Mesenchymal stem cell (in vitro differentiated cells and primary cell): ENCODE data around the gene CORO1C.

Experiments
- DNase-seq: peaks from one replicate; pipeline ENCODE4 v3.0.0-alpha.2; 2013
- H2AFZ ChIP-seq: one replicate; pipeline ENCODE4 v1.6.1; 2013; ENCODE audit warnings: low read depth, mild to moderate bottlenecking, control low read depth, inconsistent platforms, low read length, moderate library complexity
- H2AK5ac ChIP-seq: 2 replicates; pipeline ENCODE4 v1.6.1; 2013; ENCODE audit warnings: low read length, moderate library complexity, mild to moderate bottlenecking, inconsistent platforms; ENCODE audit not compliant: severe bottlenecking
- H2BK120ac ChIP-seq: one replicate; pipeline ENCODE4 v1.6.1; 2013; ENCODE audit warnings: low read depth, mild to moderate bottlenecking, inconsistent platforms, low read length, moderate library complexity
- H2BK12ac ChIP-seq, 2 experiments: one replicate each; pipeline ENCODE4 v1.6.1; 2013; ENCODE audit warnings: inconsistent platforms in 2 of 2, low read length in 2 of 2, mild to moderate bottlenecking in 2 of 2, moderate library complexity in 2 of 2, control low read depth in 1 of 2
- H2BK15ac ChIP-seq: one replicate; pipeline ENCODE4 v1.6.1; 2013; ENCODE audit warnings: mild to moderate bottlenecking, low read depth, inconsistent platforms; ENCODE audit not compliant: poor library complexity, severe bottlenecking
- H2BK5ac ChIP-seq: 2 replicates; pipeline ENCODE4 v1.6.1; 2013; ENCODE audit warnings: low read depth, mild to moderate bottlenecking, low read length, control low read depth, inconsistent platforms; ENCODE audit not compliant: poor library complexity, severe bottlenecking
- H3K14ac ChIP-seq, 2 experiments: one replicate each; pipeline ENCODE4 v1.6.1; 2013; ENCODE audit warnings: inconsistent platforms in 2 of 2, low read length in 2 of 2, control low read depth in 1 of 2, mild to moderate bottlenecking in 1 of 2, moderate library complexity in 1 of 2
- H3K18ac ChIP-seq, 2 experiments: one replicate each; pipeline ENCODE4 v1.6.1; 2013; ENCODE audit warnings: inconsistent platforms in 2 of 2, low read length in 2 of 2, control low read depth in 1 of 2, low read depth in 1 of 2, mild to moderate bottlenecking in 1 of 2
- H3K23ac ChIP-seq, 2 experiments: one replicate each; pipeline ENCODE4 v1.6.1; 2013; ENCODE audit warnings: inconsistent platforms in 2 of 2, low read length in 2 of 2, mild to moderate bottlenecking in 2 of 2, moderate library complexity in 2 of 2, control low read depth in 1 of 2
- H3K27ac ChIP-seq: 2 replicates; pipeline ENCODE4 v1.5.1; 2013; ENCODE audit warnings: mild to moderate bottlenecking, moderate library complexity, low read length, control low read depth, inconsistent platforms; ENCODE audit not compliant: poor library complexity, severe bottlenecking
- H3K27me3 ChIP-seq, 2 experiments: 2 replicates each; pipeline versions ENCODE4 v1.6.1 to v1.7.0; 2013; ENCODE audit warnings: low read length in 2 of 2, mild to moderate bottlenecking in 2 of 2, moderate library complexity in 2 of 2, control low read depth in 1 of 2, inconsistent platforms in 1 of 2; ENCODE audit not compliant: control insufficient read depth in 1 of 2, insufficient read depth in 1 of 2
- H3K36me3 ChIP-seq, 2 experiments: 2 replicates each; pipeline versions ENCODE4 v1.6.1 to v1.7.0; 2013; ENCODE audit warnings: low read length in 2 of 2, control low read depth in 1 of 2, inconsistent platforms in 1 of 2, low read depth in 1 of 2, mild to moderate bottlenecking in 1 of 2; ENCODE audit not compliant: insufficient read depth in 2 of 2, control insufficient read depth in 1 of 2
- H3K4ac ChIP-seq, 2 experiments: one replicate each; pipeline ENCODE4 v1.6.1; 2013; ENCODE audit warnings: inconsistent platforms in 2 of 2, low read length in 2 of 2, mild to moderate bottlenecking in 2 of 2, moderate library complexity in 2 of 2, control low read depth in 1 of 2, low read depth in 1 of 2
- H3K4me1 ChIP-seq: 2 replicates; pipeline ENCODE4 v1.6.1; 2013; ENCODE audit warnings: low read depth, low read length, control low read depth; ENCODE audit not compliant: control insufficient read depth, insufficient read depth
- H3K4me2 ChIP-seq: 2 replicates; pipeline ENCODE4 v1.6.1; 2013; ENCODE audit warnings: low read length, mild to moderate bottlenecking, inconsistent platforms; ENCODE audit not compliant: poor library complexity, severe bottlenecking
- H3K4me3 ChIP-seq, 2 experiments: 2 replicates each; pipeline versions ENCODE4 v1.5.1 to v1.7.0; 2013; ENCODE audit warnings: low read length in 2 of 2, mild to moderate bottlenecking in 2 of 2, control low read depth in 1 of 2, low read depth in 1 of 2; ENCODE audit not compliant: insufficient read depth in 1 of 2
- H3K79me1 ChIP-seq: replicated peaks from 2 replicates; pipeline ENCODE4 v1.6.1; 2013; ENCODE audit warnings: mild to moderate bottlenecking, control low read depth, low read length, inconsistent platforms; ENCODE audit not compliant: poor library complexity, severe bottlenecking
- H3K9ac ChIP-seq: 2 replicates; pipeline ENCODE4 v1.7.0; 2013; ENCODE audit warnings: mild to moderate bottlenecking, low read length, moderate library complexity
- H3K9me3 ChIP-seq: 2 replicates; pipeline ENCODE4 v1.7.0; 2013; ENCODE audit warnings: mild to moderate bottlenecking, low read length; ENCODE audit not compliant: control insufficient read depth
- H4K8ac ChIP-seq: one replicate; pipeline ENCODE4 v1.6.1; 2013; ENCODE audit warnings: inconsistent platforms, mild to moderate bottlenecking, low read length, moderate library complexity
- H4K91ac ChIP-seq: one replicate; pipeline ENCODE4 v1.6.1; 2013; ENCODE audit warnings: mild to moderate bottlenecking, low read length, inconsistent platforms
- whole genome bisulfite sequencing: methylation state at CpG from one replicate; pipeline ENCODE4 v1.1.7; 2013; ENCODE audit warnings: mixed read lengths; 5-methylcytosine and 5-hydroxymethylcytosine counted together

The CORO1C gene

DNA sequence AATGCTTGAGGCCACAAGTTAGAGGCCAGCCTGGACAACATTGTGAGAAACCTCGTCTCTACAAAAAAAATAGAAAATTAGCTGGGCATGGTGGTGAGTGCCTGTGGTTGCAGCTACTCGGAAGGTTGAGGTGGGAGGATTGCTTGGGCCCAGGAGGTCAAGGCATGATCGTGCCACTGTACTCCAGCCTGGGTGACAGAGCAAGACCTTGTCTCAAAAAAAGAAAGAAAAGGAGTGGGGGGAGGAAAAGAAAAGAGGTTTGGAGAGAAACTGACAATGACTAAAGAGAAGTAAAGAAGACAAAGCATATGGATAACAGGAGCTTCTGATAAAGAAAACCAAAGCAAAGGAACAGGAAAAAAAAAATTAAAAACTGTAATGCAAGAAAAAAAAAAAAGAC is 60.2 kb downstream of the CORO1C start:
- Histone ChIP-seq H3K36me3 (peaks cover 13 to 37% of the 10 kb centered on the region in 2 experiments), H2BK15ac (no peak overlapping the region), H4K91ac (no peak overlapping the region), H3K18ac (no peak overlapping the region), H3K27me3 (no peaks in the 10 kb centered on the region), H3K9ac (no peak overlapping the region), H3K4ac (no peak overlapping the region), H3K9me3 (no peaks in the 10 kb centered on the region), H3K23ac (no peak overlapping the region), H4K8ac (no peak overlapping the region), H3K4me3 (no peak overlapping the region), H2BK12ac (no peak overlapping the region), H2AFZ (no peak overlapping the region), H3K4me2 (no peak overlapping the region), H3K4me1 (peaks cover 14% of the 10 kb centered on the region), H3K79me1 (peaks cover 2% of the 10 kb centered on the region), H2AK5ac (peak overlapping the region; percentile 59), H3K14ac (peak overlapping the region in 1 of 2 experiments; percentile 8), H2BK5ac (no peak overlapping the region), H2BK120ac (no peak overlapping the region), H3K27ac (peak overlapping the region; percentile 5)
- DNase-seq: no peak
- WGBS: 89% methylated on average over 3 of the region's 3 CpGs

DNA sequence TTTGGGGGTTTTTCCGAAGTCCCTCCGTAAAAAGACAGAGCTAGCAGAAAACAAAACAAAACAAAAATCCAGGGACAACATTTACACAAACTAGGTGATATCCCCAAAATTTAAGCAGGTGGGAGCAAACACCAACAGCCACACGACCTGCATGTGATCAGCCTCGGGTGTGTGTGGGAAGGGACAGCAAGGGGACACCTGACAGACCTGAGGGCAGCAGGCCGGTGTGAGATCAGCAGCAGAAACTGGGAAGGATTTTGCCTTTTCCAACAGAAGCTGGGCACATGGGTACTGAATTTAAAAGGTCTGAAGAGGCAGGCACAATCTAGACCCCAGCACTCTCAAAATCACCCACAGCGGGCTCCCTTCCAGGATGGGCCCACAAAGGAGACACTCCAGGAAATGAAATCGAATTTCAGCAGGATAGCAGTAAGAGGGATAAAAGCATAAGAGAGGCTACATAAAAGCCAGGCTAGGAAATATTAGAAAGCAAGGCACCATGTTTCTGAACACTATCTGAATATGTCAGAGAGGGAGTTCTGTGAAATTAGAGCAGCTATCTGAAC is 61.2 kb downstream of the CORO1C start:
- Histone ChIP-seq H4K91ac (no peak overlapping the region), H3K4ac (peak overlapping the region in 1 of 2 experiments; percentile 43), H4K8ac (peak overlapping the region; percentile 2), H2AK5ac (peak overlapping the region; percentile 88), H3K14ac (no peak overlapping the region), H2BK5ac (no peak overlapping the region), H3K18ac (no peak overlapping the region), H3K4me3 (no peak overlapping the region), H3K9ac (peak overlapping the region; percentile 32), H3K23ac (no peak overlapping the region), H2AFZ (no peak overlapping the region), H3K27me3 (no peaks in the 10 kb centered on the region), H3K4me2 (peak overlapping the region; percentile 28), H3K4me1 (peaks cover 16% of the 10 kb centered on the region), H2BK12ac (no peak overlapping the region), H3K36me3 (peaks cover 13 to 29% of the 10 kb centered on the region in 2 experiments), H2BK15ac (no peak overlapping the region), H3K27ac (no peak overlapping the region), H3K9me3 (no peaks in the 10 kb centered on the region), H2BK120ac (peak overlapping the region; percentile 55), H3K79me1 (peaks cover 2% of the 10 kb centered on the region)
- DNase-seq: no peak
- WGBS: 88% methylated on average over 6 of the region's 7 CpGs

DNA sequence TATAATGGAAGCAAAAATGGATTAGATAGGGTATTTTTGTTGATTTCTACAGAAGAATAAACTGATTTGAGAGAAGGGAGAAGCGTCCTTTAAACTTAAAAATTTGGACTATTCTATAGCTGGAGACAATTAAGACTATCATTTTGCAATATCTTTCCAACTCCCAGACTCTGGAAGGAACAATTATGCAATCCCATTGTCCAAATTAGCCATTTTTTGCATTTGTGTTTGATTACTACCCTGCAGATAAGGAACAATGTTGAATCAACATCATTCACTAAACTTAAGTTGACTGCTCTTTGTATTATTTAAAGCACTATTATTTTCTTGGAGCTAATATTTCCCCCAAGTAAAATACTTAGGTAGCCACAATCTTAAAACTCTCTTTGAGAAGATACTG is 62.8 kb downstream of the CORO1C start:
- H3K79me1 ChIP-seq: peaks cover 2% of the 10 kb centered on the region
- no peak overlapping the region for H2BK120ac ChIP-seq
- H3K23ac ChIP-seq: no peak overlapping the region
- H2AK5ac ChIP-seq: no peak overlapping the region
- no peak overlapping the region for H2BK15ac ChIP-seq
- H3K18ac ChIP-seq: no peak overlapping the region
- peaks cover 17% of the 10 kb centered on the region for H3K4me1 ChIP-seq
- no peak overlapping the region for H3K4me3 ChIP-seq
- peak overlapping the region; percentile 70 for H3K9ac ChIP-seq
- no peaks in the 10 kb centered on the region for H3K9me3 ChIP-seq
- no peak for DNase-seq
- peaks cover 10 to 18% of the 10 kb centered on the region in 2 experiments for H3K36me3 ChIP-seq
- no peak overlapping the region for H2AFZ ChIP-seq
- no peak overlapping the region for H4K8ac ChIP-seq
- no peak overlapping the region for H2BK12ac ChIP-seq
- H2BK5ac ChIP-seq: no peak overlapping the region
- no peak overlapping the region for H3K14ac ChIP-seq
- no peak overlapping the region for H3K4me2 ChIP-seq
- no peak overlapping the region for H3K4ac ChIP-seq
- no peaks in the 10 kb centered on the region for H3K27me3 ChIP-seq
- H3K27ac ChIP-seq: no peak overlapping the region
- 100% methylated on average over 1 of the region's 1 CpG for WGBS
- no peak overlapping the region for H4K91ac ChIP-seq

DNA sequence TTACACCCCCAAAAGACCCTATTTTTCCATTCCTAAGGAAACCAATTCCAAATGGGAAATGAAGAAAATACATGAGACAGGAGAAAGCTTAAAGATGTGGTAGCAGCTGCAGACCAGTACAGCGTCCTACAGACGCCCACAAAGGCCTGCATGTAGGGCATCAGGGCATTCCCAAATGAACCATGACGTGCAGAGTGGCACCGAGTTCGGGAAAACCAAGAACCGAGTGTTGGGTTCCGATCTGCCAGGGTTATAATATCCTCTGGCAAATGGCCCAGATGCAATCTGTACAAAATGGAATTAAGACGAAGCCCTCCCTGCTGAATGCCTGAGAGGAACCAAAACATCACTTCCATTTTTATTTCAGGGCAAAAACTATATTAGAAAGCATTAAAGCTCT is 63.3 kb downstream of the CORO1C start:
- DNase-seq: no peak
- Histone ChIP-seq H3K18ac (peak overlapping the region in 1 of 2 experiments; percentile 12), H3K27me3 (no peaks in the 10 kb centered on the region), H3K9ac (peak overlapping the region; percentile 70), H3K27ac (no peak overlapping the region), H2AFZ (no peak overlapping the region), H2AK5ac (peak overlapping the region; percentile 81), H3K4ac (no peak overlapping the region), H3K9me3 (no peaks in the 10 kb centered on the region), H3K4me2 (no peak overlapping the region), H2BK12ac (no peak overlapping the region), H2BK120ac (no peak overlapping the region), H4K91ac (no peak overlapping the region), H3K4me3 (peak overlapping the region in 1 of 2 experiments; percentile 30), H3K23ac (no peak overlapping the region), H3K36me3 (peaks cover 10 to 18% of the 10 kb centered on the region in 2 experiments), H2BK15ac (no peak overlapping the region), H3K14ac (no peak overlapping the region), H3K79me1 (peaks cover 2% of the 10 kb centered on the region), H2BK5ac (no peak overlapping the region), H4K8ac (no peak overlapping the region), H3K4me1 (peaks cover 17% of the 10 kb centered on the region)
- WGBS: 96% methylated on average over 8 of the region's 8 CpGs
